Muscle layer of duodenum (tissue), 2 donors: Measurements from ENCODE around the gene MFRP.
A peak's percentile ranks its signal among the peaks of the same experiment; 100 is the strongest.

Source experiments
- H3K27ac ChIP-seq: one replicate; pipeline ENCODE4 v1.7.0; 2013; ENCODE audit warnings: mild to moderate bottlenecking, low read length
- H3K27me3 ChIP-seq: one replicate; pipeline ENCODE4 v1.7.0; 2013; ENCODE audit warnings: low read depth, mild to moderate bottlenecking, control low read depth, low read length
- H3K36me3 ChIP-seq, 2 donors: one replicate each; pipeline ENCODE4 v1.7.0; 2013; ENCODE audit warnings: low read length in 2 of 2, control low read depth in 1 of 2, mild to moderate bottlenecking in 1 of 2; ENCODE audit not compliant: insufficient read depth in 2 of 2, control insufficient read depth in 1 of 2
- H3K4me1 ChIP-seq, 2 donors: one replicate each; pipeline ENCODE4 v1.7.0; 2013; ENCODE audit warnings: low read length in 2 of 2, mild to moderate bottlenecking in 2 of 2, control low read depth in 1 of 2, moderate library complexity in 1 of 2; ENCODE audit not compliant: insufficient read depth in 2 of 2, control insufficient read depth in 1 of 2
- H3K4me3 ChIP-seq, 2 donors: one replicate each; pipeline ENCODE4 v1.7.0; 2013; ENCODE audit warnings: low read length in 2 of 2, low read depth in 1 of 2, mild to moderate bottlenecking in 1 of 2
- H3K9me3 ChIP-seq, 2 donors: one replicate each; pipeline ENCODE4 v1.7.0; 2013; ENCODE audit warnings: low read length in 2 of 2, control low read depth in 1 of 2, mild to moderate bottlenecking in 1 of 2; ENCODE audit not compliant: control insufficient read depth in 1 of 2
- donor health status: healthy.

MFRP gene

DNA sequence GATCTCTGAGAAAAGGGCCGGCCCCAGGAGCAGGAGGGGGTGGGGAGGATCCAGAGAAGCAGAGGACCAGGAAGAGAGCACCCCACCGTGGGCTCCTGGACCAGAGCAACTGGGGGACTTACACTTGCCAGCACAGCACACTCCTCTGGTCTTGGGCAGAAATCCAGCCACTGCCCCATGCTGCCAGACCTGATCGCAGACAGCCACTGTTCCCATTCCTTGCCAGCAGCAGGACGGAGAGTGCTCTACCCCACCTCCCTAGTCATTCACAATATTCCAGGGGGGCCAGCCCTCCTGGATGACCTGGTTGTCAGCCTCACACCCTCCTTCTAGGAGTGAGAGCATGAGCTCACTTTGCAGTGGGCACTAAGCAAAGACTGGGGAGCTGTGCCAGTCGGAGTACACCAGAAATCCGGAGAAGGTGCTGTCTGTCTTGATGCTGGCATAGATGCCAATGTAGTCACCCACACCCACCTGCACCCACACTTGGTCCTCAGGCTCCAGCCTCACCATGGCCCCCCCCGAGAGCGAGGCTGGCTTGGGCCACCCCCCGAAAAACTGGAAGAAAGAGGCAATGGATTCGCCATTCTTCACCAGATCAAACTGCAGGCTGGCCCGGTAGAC, 7.4 kb downstream of the MFRP start:
- Histone ChIP-seq H3K4me3 (peak overlapping the region; percentile 26 to 67), H3K36me3 (no peaks in the 10 kb centered on the region), H3K4me1 (peaks cover 12 to 66% of the 10 kb centered on the region in 2 donors), H3K9me3 (no peaks in the 10 kb centered on the region), H3K27me3 (no peaks in the 10 kb centered on the region), H3K27ac (peak overlapping the region; percentile 16)

- Histone ChIP-seq H3K4me3 (peak overlapping the region; percentile 11 to 67), H3K9me3 (no peaks in the 10 kb centered on the region), H3K27me3 (no peaks in the 10 kb centered on the region), H3K36me3 (no peaks in the 10 kb centered on the region), H3K4me1 (peaks cover 12 to 66% of the 10 kb centered on the region in 2 donors), H3K27ac (peak overlapping the region; percentile 16)
Observed at GRCh38 chr11:119338318-119338890, 8.1 kb downstream of the MFRP start.

GRCh38 chr11:119337581-119338317, 8.8 kb downstream of the MFRP start:
- Histone ChIP-seq H3K9me3 (no peaks in the 10 kb centered on the region), H3K27ac (peak overlapping the region; percentile 40), H3K4me1 (peaks cover 12 to 66% of the 10 kb centered on the region in 2 donors), H3K36me3 (no peaks in the 10 kb centered on the region), H3K4me3 (peak overlapping the region in 1 of 2 donors; percentile 67), H3K27me3 (no peaks in the 10 kb centered on the region)

GRCh38 chr11:119336744-119337469, 9.6 kb downstream of the MFRP start:
- Histone ChIP-seq H3K27ac (peak overlapping the region; percentile 40), H3K4me3 (no peak overlapping the region), H3K36me3 (no peaks in the 10 kb centered on the region), H3K9me3 (no peaks in the 10 kb centered on the region), H3K4me1 (peaks cover 12 to 66% of the 10 kb centered on the region in 2 donors), H3K27me3 (no peaks in the 10 kb centered on the region)

- Histone ChIP-seq H3K4me3 (peak overlapping the region; percentile 81 to 86), H3K27ac (no peak overlapping the region), H3K9me3 (no peaks in the 10 kb centered on the region), H3K4me1 (peaks cover 12 to 59% of the 10 kb centered on the region in 2 donors), H3K27me3 (no peaks in the 10 kb centered on the region), H3K36me3 (no peaks in the 10 kb centered on the region)
Observed at GRCh38 chr11:119335655-119336543, 10.6 kb downstream of the MFRP start.

- H3K27me3 ChIP-seq, result no peaks in the 10 kb centered on the region
Observed at GRCh38 chr11:119335091-119335654, 11.3 kb downstream of the MFRP start.

GRCh38 chr11:119334174-119334930, 12.2 kb downstream of the MFRP start, which contains the start of gene RNF26:
RNF26 (plus strand) TSS chr11:119334527; CDS start chr11:119335123, 596 bp downstream.
- peaks cover 12 to 45% of the 10 kb centered on the region in 2 donors for H3K4me1 ChIP-seq
- no peaks in the 10 kb centered on the region for H3K9me3 ChIP-seq
- no peaks in the 10 kb centered on the region for H3K27me3 ChIP-seq
- peak within 1 kb of the TSS; percentile 81 to 86 for H3K4me3 ChIP-seq
- peak within 1 kb of the TSS; percentile 76 for H3K27ac ChIP-seq
- H3K36me3 ChIP-seq, result no peaks in the 10 kb centered on the region

More at GRCh38 chr11:119335091-119335654, 11.3 kb downstream of the MFRP start:
- Histone ChIP-seq H3K27ac (peak overlapping the region; percentile 76), H3K36me3 (no peaks in the 10 kb centered on the region), H3K4me1 (peaks cover 12 to 53% of the 10 kb centered on the region in 2 donors), H3K9me3 (no peaks in the 10 kb centered on the region), H3K4me3 (peak overlapping the region; percentile 81 to 86)

GRCh38 chr11:119332111-119332765, 14.3 kb downstream of the MFRP start:
- H3K4me3 ChIP-seq, result no peak overlapping the region
- H3K36me3 ChIP-seq, result no peaks in the 10 kb centered on the region
- H3K27me3 ChIP-seq, result no peaks in the 10 kb centered on the region
- peaks cover 9 to 24% of the 10 kb centered on the region in 2 donors for H3K4me1 ChIP-seq
- no peak overlapping the region for H3K27ac ChIP-seq
- H3K9me3 ChIP-seq, result no peaks in the 10 kb centered on the region

GRCh38 chr11:119330237-119330636, 16.3 kb downstream of the MFRP start:
- no peak overlapping the region for H3K4me3 ChIP-seq
- H3K27me3 ChIP-seq, result no peaks in the 10 kb centered on the region
- H3K36me3 ChIP-seq, result no peaks in the 10 kb centered on the region
- no peak overlapping the region for H3K27ac ChIP-seq
- H3K4me1 ChIP-seq, result peaks cover 5% of the 10 kb centered on the region in 2 donors
- no peaks in the 10 kb centered on the region for H3K9me3 ChIP-seq
